ENCODE measurements around the gene SEMA3G.

DNA sequence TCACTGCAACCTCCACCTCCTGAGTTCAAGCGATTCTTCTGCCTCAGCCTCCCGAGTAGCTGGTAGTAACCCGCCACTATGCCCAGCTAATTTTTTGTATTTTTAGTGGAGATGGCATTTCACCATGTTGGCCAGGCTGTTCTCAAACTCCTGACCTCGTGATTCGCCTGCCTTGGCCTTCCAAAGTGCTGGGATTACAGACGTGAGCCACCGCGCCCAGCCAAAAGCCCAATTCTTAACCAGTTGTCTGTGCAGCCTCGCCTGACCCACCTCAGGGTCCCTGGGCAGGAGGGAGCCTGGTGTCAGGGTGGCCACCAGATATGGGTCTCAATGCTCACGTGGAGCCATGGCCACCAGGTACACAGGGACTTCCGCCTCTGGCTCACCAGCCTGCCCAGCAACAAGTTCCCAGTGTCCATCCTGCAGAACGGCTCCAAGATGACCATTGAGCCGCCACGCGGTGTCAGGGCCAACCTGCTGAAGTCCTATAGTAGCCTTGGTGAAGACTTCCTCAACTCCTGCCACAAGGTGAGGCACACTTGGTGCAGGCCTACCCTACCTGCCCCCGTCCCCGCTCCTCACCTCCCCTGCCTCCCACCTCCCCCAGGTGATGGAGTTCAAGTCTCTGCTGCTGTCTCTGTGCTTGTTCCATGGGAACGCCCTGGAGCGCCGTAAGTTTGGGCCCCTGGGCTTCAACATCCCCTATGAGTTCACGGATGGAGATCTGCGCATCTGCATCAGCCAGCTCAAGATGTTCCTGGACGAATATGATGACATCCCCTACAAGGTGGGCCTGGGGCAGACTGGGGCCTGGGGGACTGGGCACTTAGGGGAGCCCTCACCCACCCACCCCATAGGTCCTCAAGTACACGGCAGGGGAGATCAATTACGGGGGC lies 48.6 kb downstream of the SEMA3G start:
- TF ChIP-seq, protein P1, sequence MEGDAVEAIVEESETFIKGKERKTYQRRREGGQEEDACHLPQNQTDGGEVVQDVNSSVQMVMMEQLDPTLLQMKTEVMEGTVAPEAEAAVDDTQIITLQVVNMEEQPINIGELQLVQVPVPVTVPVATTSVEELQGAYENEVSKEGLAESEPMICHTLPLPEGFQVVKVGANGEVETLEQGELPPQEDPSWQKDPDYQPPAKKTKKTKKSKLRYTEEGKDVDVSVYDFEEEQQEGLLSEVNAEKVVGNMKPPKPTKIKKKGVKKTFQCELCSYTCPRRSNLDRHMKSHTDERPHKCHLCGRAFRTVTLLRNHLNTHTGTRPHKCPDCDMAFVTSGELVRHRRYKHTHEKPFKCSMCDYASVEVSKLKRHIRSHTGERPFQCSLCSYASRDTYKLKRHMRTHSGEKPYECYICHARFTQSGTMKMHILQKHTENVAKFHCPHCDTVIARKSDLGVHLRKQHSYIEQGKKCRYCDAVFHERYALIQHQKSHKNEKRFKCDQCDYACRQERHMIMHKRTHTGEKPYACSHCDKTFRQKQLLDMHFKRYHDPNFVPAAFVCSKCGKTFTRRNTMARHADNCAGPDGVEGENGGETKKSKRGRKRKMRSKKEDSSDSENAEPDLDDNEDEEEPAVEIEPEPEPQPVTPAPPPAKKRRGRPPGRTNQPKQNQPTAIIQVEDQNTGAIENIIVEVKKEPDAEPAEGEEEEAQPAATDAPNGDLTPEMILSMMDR (conservative IDR thresholded peaks at IDR 0.05) = no peak
- no peak for TF ChIP-seq EZH2 (IDR thresholded peaks at IDR 0.05; ENCODE audit: low read depth)
